Activated CD4-positive, alpha-beta T cell treated with anti-CD3 and anti-CD28 coated beads for 24 hours (primary cell): ENCODE results near the gene ATP2A1.
"Not testable (repeated sequence)": the region's sequence is repeated elsewhere in the genome, so short reads cannot be mapped to it uniquely, and the experiment has no call there.

Experiments used
- DNase-seq, 2 donors: peaks; one replicate each; pipeline ENCODE4 v3.0.0-alpha.2; 2020; ENCODE audit warnings: low read depth in 2 of 2

ATP2A1 gene

DNA sequence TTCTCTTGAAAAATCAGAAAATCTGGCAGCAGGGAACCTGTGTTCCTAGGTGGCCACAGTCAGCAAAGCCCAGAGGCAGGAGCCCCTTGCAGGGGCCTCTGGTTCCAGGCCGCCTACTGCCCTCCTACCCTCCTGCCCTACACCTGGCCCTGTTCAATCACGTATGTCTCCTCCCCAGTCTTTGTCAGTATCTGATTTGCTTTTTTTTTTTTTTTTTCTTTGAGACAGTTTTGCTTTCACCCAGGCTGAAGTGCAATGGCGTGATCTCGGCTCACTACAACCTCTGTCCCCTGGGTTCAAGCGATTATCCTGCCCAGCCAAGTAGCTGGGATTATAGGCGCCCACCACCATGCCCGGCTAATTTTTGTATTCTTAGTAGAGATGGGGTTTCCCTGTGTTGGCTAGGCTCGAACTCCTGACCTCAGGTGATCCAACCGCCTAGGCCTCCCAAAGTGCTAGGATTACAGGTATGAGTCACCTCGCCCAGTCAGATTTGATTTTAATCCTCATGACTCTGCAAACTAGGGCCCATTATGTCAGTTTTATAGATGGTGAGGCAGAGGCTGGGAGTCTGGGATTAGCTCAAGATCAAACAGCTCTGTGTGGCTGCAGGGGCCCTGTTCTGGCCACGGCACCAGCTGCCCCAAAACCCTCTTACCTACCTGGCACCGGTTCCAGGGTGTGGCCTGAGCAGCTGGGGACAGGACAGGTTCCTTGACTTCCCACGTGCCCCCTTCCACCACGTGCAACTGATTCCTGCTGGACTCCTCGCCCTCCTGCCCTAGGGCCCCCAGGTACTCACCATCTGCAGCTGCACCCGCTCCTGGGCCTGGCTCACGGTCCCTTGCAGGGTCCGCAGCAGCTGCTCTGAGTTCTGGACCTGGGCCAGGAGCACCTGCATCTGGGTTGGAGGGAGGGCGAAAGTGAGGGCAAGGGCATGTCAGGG, 32.1 kb downstream of the ATP2A1 start:
- no peak for DNase-seq

DNA sequence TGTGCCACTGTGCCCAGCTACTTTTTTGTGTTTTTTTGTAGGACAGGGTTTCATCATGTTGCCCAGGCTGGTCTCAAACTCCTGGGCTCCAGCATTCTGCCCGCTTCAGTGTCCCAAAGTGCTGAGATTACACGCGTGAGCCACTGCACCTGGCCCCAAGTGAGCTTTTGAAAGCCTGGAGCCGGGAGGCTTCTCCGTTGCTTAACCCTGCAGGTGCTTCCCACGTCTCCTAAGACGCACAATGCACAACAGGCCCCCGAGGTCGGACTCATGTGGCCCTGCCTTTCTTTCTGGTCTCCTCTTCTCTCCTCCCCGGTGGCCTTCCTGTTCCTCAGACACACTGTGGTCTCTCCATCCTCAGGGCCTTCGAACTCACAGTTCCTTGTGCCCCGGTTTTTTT, 34.3 kb downstream of the ATP2A1 start:
- DNase-seq = no peak

DNA sequence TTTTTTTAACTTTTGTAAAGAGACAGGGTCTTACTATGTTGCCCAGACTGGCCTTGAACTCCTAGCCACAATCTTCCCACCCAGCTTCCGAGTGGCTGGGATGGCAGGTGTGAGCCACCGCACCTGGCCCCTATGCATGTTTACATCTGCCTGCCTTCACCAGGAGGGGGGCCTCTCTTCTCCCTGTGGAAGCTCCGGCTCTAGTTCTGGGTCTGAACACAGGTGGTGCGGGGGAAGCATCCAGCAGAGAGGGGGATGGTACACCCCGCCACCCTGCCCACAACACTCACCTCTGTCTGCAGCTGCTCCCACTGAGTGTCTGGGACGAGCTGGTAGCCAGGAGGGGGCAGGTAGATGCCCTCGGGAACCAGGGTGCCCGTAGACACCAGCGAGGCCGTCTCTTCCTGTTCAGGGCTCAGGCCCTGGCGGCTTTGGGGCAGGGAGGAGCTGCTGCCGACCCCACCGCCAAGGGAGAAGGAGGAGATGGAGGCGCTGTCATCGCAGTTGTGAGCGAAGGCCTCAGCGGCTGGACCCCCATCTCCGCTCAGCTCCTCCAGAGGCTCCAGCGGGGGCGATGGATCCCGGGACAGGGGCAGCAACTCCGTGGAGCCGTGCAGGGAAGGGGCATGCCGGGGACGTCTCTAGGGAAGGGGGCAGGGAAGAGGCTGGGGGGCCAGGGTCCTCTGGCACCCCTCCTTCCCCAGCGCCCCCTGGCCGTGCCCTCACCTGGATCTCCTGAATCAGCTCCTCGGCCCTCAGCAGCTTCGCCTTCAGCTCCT, 35.8 kb downstream of the ATP2A1 start:
- no peak for DNase-seq

DNA sequence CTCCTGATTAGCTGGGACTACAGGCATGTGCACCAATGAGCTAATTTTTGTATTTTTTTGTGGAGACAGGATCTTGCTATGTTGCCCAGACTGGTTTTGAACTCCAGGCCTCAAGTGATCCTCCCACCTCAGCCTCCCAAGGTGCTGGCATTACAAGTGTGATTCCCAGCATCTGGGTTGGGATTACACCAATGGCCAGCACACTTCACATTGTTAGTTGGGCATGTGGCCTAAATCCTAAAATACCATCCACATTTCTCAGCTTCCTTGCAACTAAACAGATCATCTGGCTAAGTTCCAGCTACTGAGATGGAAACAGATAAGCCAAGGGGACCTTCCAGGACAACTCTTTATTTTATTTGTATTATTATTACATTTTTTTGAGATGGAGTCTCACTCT, 36.9 kb downstream of the ATP2A1 start:
- DNase-seq = no peak

DNA sequence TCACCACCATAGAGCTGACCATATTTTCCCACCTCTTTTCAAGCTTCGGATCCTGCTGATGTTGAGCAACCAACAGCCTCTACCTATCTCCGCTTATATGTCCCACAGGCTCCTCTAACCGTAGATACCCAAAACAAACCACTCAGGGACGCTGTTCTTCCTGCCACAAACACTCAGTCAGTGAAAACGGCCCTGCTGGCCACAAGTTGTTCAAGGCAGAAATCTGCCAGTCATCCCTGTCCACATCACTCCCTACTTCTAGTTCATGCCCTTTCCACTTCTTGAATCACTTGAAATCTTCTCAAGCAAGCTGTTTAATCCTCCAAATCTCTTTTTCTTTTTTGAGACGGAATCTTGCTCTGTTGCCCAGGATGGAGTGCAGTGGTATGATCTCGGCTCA, 38.8 kb downstream of the ATP2A1 start:
- no peak for DNase-seq

DNA sequence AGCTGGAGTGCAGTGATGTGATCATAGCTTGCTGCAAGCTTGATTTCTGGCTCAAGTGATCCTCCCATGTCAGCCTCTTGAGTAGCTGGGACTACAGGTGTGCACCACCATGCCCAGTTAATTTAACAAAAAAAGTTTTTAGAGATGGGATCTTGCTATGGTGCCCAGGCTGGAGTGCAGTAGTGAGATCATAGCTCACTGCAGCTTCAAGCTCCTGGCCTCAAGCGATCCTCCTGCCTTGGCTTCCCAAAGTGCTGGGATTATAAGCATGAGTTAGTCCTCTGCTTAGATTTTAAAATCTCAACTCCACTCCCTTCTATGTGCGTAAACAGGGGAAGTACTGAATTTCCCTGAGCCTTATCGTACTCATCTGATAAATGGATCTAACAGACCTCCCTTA, 40.4 kb downstream of the ATP2A1 start:
- DNase-seq = no peak

DNA sequence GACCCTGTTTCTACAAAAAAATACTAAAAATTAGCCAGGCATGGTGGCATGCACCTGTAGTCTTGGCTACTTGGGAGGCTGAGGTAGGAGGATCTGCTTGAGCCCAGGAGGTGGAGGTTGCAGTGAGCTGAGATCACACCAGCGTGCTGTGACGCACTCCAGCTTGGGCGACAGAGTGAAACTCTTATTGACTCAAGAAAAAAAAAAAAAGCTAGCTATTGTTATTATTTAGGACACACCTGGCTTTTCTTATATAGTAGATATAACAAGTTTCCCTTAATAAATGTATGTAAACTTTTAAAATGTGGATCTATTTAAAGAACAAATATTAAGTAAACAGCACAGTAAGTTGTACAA, 44.9 kb downstream of the ATP2A1 start:
- DNase-seq = no peak

DNA sequence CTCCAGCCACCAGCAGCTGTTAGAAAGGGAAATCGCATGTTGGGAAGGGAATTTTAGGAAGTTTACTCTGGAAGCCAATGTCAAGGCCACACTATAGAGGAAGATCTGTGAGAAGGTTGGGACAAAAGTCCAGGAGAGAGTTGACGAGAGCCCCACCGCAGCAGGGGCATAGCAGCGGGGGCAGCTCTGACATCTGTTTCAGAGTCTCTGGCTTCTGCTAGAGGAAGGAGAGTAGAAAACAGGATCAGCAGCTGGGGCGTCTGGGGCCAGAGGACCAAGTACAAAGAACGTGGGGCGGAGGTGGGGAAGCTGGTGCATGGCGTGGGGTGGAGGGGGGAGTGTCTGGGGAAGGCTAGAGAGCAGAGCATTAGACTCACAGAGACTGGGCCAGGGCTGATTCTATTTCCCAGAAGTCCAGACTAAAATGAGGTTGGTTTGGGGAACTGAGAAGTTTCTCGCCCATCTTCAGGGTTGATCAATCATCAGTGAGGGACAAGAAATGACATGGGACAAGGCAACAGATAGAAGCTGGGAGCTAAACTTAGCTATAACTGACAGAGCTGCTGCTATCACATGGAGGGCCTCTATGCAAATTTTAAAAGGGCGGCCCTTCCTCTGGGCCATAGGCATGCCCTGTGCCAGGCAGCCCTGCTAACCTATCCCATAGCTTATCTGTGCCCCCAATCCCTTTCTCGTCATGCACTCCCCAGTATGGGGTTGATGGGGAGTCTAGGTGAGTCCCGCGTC, 45.5 kb downstream of the ATP2A1 start:
- no peak for DNase-seq

DNA sequence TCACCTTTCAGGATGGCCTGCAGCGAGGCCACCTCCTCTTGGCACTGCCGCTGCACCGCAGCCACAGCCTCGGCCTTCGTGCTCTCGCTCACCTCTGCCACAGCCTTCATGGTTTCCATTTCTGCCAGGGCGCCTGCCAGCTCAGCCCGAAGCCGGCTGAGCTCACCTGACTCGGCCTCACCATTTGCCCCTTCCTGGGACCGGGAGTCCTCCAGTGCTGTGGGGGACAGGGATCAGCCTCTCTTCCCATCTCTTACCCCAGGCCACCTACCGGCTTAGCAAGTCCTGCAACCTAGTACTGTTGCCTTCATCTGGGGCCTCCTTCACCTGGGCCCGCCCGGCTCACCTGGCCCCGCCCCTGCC, 46.1 kb downstream of the ATP2A1 start:
- DNase-seq = no peak

DNA sequence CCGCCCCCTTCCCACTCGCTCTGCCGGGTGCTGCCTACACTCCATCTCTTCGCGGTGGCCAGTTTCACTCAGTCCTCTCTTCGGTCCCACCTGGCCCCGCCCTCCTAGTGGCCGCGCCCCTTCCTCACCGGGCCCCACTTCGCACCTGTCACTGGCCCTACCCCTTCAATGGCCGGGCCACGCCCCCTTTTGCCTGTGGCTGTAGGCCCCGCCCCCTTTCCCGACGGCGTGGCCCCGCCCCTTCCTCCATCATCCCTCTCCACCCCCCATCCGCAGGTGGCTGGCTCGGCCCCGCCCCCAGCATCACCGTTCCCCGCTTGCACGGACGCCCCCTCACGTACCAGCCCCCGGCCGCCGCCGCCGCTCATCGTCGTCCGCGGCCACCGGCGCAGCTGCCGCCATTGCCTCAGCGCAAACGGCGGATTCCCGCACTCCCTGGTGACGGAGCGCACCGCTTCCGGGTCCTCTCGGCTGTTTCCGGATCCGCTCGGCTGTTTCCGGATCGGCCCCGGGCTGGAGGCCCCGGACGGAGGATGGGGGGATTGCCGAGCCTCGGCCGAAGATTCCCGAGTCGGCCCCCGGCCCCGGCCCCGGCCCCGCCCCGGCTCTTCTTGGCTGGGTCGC, 46.6 kb downstream of the ATP2A1 start, which contains the start of gene RABEP2:
Gene RABEP2 (minus strand): TSS at position 477 of the 624 bp plus-strand sequence. CDS start 75 bp downstream, at position 402.
- DNase-seq = peak; percentile 98

DNA sequence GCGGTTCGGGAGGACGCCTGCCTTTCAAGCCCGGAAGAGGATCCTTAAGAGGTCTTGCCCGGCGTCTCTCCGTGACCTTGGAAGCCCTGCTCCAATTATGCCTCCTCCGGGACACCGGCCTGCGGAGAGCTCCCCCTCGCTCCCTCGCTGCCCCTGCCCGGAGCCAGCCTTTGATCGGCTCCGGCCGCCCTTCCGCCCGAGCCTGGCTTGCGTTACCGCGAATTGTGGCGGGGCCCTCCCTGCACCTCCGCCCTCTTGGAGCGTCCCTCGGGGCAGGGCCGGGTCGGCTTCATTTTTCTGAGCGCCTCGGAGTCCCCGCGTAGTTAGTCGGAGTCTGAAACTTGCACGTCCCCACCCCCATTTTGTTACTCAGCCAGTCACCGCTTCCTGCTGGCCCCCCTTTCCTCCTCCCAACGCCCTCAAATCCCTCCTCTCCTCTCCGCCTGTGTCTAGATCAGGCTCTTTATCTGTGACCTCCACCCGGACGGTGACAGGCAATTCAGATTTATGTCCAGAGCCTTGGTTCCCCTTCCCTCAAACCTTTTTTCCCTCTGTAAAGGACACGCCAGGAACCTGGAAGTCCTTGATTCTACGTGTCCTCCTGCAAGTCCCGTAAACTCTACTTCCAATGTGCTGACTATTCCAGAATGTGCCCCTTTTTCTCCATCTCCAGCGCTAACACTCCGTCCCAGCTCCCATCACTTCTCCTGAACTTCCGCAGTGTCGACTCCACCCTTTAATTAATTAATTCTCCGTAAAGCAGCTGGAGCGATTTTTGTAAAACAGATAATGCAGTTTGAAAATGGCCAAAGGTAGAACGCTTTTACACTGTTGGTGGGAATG, 47.3 kb downstream of the ATP2A1 start:
- peak; percentile 66 to 70 for DNase-seq

DNA sequence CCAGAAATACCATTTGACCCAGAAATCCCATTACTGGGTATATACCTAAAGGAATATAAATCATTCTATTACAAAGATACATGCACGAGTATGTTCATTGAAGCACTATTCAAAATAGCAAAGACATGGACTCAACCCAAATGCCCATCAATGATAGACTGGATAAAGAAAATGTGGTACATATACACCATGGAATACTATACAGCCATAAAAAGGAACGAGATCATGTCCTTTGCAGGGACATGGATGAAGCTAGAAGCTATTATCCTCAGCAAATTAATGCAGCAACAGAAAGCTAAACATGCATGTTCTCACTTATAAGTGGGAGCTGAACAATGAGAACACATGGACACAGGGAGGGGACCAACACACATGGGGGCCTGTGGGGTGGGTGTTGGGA, 48.0 kb downstream of the ATP2A1 start:
- DNase-seq = not testable (repeated sequence)

DNA sequence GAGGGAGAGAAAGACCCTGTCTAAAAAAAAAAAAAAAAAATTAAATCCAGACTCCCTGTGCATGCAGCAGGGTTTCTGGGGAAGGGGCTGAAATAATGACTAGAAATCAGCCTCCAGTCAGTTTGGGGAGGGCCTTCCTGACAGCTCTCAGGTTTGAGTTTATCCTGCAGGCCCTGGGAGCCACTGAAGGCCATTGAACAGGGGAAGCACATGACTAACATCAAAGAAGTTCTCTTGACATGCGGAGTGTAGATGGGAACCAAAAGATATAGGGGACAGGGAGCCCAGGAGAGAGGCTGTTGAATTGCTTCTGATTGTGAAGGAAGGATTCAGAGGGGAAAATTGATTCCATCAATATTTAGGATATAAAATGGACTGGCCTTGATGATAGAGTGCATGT, 49.5 kb downstream of the ATP2A1 start:
- no peak for DNase-seq

DNA sequence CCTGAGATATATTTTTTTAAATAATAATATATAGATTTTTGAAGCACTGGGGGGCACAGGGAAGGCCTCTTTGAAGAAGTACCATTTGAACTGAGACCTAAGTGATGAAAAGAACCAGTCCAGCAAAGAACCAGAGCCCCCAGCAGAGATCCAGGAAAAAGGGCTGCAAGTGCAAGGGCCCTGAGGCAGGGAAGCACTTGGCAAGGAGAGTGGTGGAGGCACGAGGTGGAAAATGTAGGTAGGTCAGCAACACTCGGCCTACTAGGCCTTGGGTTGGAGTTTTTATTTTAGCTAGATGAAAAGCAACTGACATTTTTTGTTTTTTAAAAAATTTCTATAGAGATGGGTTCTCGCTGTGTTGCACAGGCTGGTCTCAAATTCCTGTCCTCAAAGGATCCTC, 51.9 kb downstream of the ATP2A1 start:
- DNase-seq = no peak

DNA sequence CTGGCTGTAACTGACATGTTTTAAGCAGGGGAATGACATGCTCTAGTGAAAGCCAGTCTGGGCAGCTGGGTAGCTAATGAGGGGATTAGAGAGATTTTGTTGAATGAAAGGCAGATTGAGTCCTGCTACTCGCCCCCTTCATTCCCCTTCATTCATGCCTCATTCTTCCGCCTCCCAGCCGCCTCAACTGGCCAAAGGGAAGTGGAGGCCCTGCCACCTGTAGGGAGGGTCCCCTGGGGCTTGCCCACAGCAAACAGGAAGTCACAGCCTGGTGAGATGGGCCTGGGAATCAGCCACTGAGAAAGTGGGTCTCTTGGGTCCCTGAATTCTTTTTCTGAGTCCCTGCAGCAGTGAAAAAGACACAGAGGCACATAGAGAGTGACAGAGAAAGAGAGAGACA, 52.4 kb downstream of the ATP2A1 start:
- DNase-seq = no peak

DNA sequence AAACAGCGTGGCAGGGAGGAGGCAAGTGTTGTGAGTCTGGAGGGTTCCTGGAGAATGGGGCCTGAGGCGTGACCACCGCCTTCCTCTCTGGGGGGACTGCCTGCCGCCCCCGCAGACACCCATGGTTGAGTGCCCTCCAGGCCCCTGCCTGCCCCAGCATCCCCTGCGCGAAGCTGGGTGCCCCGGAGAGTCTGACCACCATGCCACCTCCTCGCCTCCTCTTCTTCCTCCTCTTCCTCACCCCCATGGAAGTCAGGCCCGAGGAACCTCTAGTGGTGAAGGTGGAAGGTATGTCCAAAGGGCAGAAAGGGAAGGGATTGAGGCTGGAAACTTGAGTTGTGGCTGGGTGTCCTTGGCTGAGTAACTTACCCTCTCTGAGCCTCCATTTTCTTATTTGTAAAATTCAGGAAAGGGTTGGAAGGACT, 53.5 kb downstream of the ATP2A1 start, which contains the start of gene CD19:
Gene CD19 (plus strand): TSS at position 171 of the 425 bp plus-strand sequence. CDS start 30 bp downstream, at position 201.
- DNase-seq = no peak

DNA sequence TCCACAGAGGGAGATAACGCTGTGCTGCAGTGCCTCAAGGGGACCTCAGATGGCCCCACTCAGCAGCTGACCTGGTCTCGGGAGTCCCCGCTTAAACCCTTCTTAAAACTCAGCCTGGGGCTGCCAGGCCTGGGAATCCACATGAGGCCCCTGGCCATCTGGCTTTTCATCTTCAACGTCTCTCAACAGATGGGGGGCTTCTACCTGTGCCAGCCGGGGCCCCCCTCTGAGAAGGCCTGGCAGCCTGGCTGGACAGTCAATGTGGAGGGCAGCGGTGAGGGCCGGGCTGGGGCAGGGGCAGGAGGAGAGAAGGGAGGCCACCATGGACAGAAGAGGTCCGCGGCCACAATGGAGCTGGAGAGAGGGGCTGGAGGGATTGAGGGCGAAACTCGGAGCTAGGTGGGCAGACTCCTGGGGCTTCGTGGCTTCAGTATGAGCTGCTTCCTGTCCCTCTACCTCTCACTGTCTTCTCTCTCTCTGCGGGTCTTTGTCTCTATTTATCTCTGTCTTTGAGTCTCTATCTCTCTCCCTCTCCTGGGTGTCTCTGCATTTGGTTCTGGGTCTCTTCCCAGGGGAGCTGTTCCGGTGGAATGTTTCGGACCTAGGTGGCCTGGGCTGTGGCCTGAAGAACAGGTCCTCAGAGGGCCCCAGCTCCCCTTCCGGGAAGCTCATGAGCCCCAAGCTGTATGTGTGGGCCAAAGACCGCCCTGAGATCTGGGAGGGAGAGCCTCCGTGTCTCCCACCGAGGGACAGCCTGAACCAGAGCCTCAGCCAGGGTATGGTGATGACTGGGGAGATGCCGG, 54.3 kb downstream of the ATP2A1 start:
- DNase-seq = no peak

DNA sequence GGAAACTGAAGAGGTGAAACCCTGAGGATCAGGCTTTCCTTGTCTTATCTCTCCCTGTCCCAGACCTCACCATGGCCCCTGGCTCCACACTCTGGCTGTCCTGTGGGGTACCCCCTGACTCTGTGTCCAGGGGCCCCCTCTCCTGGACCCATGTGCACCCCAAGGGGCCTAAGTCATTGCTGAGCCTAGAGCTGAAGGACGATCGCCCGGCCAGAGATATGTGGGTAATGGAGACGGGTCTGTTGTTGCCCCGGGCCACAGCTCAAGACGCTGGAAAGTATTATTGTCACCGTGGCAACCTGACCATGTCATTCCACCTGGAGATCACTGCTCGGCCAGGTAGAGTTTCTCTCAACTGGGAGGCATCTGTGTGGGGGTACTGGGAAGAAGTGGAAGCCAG, 54.9 kb downstream of the ATP2A1 start:
- no peak for DNase-seq

DNA sequence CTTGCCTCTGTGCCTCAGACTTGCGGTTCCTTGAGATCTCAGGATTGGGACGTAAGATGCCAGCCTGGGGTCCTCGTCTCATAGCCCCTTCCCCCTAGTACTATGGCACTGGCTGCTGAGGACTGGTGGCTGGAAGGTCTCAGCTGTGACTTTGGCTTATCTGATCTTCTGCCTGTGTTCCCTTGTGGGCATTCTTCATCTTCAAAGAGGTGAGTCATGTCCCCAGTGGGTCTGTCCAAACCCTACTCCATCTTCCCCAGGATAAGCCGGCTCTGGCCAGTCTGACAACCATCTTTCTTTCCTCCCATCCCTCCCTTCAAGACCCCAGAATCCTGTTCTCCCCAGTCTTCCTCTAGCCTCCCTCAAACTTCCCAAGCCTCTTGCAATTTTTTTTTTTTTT, 57.1 kb downstream of the ATP2A1 start:
- no peak for DNase-seq
